LNCaP clone FGC (cell line): ENCODE results near the gene TMEM120B.

ENCODE experiments used
- DNase-seq: peaks from one replicate; pipeline ENCODE4 v3.0.0-alpha.2; 2011; ENCODE audit warnings: low read depth
- H3K4me3 ChIP-seq: 2 replicates; pipeline ENCODE4 v1.5.1; 2011; ENCODE audit warnings: mild to moderate bottlenecking, low read depth, low read length, control low read depth
- TF ChIP-seq, protein P1 (sequence below): IDR thresholded peaks from 2 replicates; pipeline ENCODE4 v1.5.1; 2012; ENCODE audit warnings: mild to moderate bottlenecking; ENCODE audit not compliant: control insufficient read depth, insufficient read depth; ENCODE audit errors: extremely low read depth

TMEM120B gene

DNA sequence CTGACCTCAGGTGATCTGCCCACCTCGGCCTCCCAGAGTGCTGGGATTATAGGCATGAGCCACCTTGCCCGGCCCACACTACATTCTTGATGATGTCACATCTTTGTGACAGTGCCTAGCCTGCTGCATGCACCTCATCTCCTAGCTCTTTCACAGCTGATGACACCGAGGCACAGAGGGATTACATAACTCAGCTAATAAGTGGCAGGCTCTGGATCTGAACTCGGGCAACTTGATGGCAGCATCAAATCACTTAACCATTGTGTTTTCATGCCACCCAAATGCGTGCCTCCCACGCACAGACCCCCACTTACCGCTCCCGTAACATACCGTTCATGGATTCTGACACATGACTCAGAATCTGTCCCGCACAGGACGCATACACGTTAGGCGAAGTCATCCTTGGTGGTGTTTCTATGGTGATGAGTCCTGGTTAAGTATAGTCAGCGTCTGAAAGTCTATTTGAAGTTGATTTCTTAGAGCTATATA is 7.4 kb downstream of the TMEM120B start:
- TF ChIP-seq, protein P1, sequence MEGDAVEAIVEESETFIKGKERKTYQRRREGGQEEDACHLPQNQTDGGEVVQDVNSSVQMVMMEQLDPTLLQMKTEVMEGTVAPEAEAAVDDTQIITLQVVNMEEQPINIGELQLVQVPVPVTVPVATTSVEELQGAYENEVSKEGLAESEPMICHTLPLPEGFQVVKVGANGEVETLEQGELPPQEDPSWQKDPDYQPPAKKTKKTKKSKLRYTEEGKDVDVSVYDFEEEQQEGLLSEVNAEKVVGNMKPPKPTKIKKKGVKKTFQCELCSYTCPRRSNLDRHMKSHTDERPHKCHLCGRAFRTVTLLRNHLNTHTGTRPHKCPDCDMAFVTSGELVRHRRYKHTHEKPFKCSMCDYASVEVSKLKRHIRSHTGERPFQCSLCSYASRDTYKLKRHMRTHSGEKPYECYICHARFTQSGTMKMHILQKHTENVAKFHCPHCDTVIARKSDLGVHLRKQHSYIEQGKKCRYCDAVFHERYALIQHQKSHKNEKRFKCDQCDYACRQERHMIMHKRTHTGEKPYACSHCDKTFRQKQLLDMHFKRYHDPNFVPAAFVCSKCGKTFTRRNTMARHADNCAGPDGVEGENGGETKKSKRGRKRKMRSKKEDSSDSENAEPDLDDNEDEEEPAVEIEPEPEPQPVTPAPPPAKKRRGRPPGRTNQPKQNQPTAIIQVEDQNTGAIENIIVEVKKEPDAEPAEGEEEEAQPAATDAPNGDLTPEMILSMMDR = no peak
- H3K4me3 ChIP-seq = no peak overlapping the region
- no peak for DNase-seq

DNA sequence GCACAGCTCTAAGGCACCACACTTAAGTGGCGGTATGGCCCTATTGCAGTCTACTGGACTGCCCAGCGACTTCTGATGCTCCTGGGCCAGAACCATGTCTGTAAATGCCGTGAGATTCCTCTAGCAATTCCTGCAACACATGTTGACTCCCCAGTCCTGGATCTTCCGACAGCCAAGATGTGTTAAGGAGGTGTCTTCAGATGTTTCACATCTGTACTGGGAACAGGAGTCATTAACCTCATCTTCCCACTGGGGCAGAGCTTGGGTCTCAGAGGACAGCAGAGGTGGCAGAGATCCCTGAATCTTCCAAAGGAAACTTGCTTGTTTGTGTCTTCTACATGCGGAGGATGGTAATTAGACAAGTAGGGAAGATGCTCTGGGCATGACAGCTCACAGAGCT is 8.2 kb downstream of the TMEM120B start:
- DNase-seq = no peak
- TF ChIP-seq, protein P1 = no peak
- no peak overlapping the region for H3K4me3 ChIP-seq

DNA sequence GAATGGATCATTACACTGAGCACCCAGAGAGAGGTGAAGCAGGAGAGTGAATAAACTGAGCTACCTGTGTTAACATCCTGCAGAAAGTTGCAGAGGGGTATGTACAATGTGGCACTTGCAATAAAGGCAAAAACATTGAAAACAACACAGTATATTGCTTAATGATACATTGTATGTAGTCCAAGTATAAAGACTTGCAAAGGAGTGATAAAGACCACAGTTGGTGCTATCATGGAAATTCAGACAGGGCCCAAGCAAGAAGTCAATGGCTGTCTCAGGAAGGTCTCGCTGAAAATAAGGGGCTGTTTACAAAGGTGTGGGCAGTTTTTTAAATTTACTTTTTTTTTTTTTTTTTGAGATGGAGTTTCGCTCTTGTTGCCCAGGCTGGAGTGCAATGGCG is 10.0 kb downstream of the TMEM120B start:
- no peak overlapping the region for H3K4me3 ChIP-seq
- DNase-seq = no peak
- TF ChIP-seq, protein P1 = no peak

DNA sequence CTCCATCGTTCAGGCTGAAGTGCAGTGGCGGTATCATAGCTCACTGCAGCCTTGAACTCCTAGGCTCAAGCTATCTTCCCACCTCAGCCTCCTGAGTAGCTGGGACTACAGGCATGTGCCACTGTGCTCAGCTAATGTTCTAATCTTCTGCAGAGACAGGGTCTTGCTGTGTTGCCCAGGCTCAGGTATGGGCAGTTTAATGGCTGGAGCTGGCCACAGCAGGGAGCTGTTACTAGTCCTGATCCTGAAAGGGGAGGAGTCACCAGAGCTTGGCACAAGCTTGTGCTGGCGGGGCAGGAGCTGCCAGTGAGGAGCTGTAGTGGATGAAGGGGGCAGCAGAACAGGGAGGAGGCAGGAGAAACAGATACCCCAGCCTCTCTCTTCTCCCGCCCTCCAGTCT is 10.6 kb downstream of the TMEM120B start:
- TF ChIP-seq, protein P1 = no peak
- DNase-seq = no peak
- H3K4me3 ChIP-seq = no peak overlapping the region

DNA sequence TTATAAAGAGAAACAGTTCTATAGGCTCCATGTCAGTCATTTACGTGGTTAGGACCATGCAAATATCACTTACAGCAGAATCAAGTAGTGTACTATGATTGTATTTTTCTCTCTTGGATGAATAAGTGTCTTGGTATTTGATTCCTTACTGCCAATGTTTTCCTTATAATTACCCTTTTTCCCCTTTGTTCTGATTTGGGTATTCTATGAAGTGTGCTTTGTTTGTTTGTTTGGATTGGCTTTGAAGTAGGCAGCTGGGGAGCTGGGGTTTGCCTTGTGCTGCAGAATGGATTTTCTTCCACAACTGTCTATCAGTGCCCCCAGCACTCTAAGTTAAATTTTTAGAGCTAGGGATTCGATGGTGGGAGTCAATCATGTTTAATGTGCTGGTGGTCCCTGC is 12.4 kb downstream of the TMEM120B start:
- TF ChIP-seq, protein P1 = no peak
- DNase-seq = no peak
- H3K4me3 ChIP-seq = no peak overlapping the region

DNA sequence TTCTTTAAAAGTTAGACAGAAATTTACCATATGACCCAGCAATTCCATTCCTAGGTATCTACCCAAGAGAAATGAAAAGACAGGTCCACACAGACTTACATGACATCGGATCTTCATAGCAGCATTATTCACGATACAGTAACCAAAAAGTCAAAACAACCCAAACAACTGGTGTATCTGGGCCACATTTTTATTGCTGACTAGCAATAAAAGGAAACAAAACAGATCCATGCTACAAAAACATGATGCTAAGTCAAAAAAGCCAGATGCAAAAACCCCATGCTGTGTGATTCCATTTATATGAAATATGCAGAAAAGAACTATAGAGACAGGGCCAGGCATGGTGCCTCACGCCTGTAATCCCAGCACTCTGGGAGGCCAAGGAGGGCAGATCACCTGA is 12.9 kb downstream of the TMEM120B start:
- TF ChIP-seq, protein P1 = no peak
- H3K4me3 ChIP-seq = no peak overlapping the region
- DNase-seq = no peak

DNA sequence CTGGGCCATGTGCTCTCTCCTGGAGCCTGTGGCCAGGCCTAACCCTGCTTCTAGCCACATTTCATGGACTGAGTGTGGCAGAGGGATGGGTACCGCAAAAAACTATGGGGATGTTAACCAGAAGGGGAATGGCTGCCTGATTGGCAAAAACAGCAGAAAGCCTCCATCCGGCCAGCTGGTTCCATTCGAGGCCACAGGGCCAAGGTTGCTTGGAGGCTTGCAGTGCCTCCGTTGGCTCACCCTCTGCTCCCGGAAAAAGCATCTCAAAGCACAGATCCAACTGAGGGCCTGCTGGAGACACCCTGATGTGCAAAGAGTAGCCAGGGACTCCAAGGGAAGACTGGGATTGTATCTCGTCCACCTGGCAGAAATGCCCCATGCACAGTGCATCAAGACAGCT is 16.5 kb downstream of the TMEM120B start:
- DNase-seq = no peak
- no peak overlapping the region for H3K4me3 ChIP-seq
- TF ChIP-seq, protein P1 = no peak
